ENCODE measurements around the gene PLA2R1. TPM values are rescaled to one million over a fixed set of nuclear protein-coding genes. Genes with fewer than 3 reads are reported as not detected.

PLA2R1 gene
- polyA plus RNA-seq, 1 of the 3 experiments (the other 2 are of a cell fraction) = not detected

- no peaks in the 10 kb centered on the region for H4K20me1 ChIP-seq (ENCODE audit: insufficient read depth)
- H3K9me2 ChIP-seq = no peaks in the 10 kb centered on the region
- H3K4me1 ChIP-seq (ENCODE audit: control insufficient read depth in 1 of 2, insufficient read depth in 2 of 2, low read depth in 1 of 2, low read length in 1 of 2) = no peaks in the 10 kb centered on the region
- no peak for DNase-seq
- TF ChIP-seq USF1 (IDR thresholded peaks at IDR 0.05; ENCODE audit: borderline replicate concordance, low read depth) (no peak), GABPA (IDR thresholded peaks at IDR 0.05; ENCODE audit: low read depth) (no peak), NRF1 (IDR thresholded peaks at IDR 0.05; ENCODE audit: low read depth, low read length) (no peak), JUND (IDR thresholded peaks at IDR 0.05) (no peak), TEAD4 (IDR thresholded peaks at IDR 0.05; ENCODE audit: borderline replicate concordance, insufficient read depth) (no peak), FOSL2 (IDR thresholded peaks at IDR 0.05; ENCODE audit: borderline replicate concordance, low read depth) (no peak), FOXJ3 (CRISPR knock-in tag; IDR thresholded peaks at IDR 0.05) (no peak), CHD2 (IDR thresholded peaks at IDR 0.05; ENCODE audit: low read length, partially characterized antibody) (no peak), REST (IDR thresholded peaks at IDR 0.05; ENCODE audit: low read depth, low read length) (no peak), CTCF (IDR thresholded peaks at IDR 0.05) (no peak), RAD21 (IDR thresholded peaks at IDR 0.05; ENCODE audit: low read length) (no peak), RCOR1 (IDR thresholded peaks at IDR 0.05; ENCODE audit: low read length) (no peak), YY1 (IDR thresholded peaks at IDR 0.05; ENCODE audit: low read depth) (no peak), MAX (IDR thresholded peaks at IDR 0.05; ENCODE audit: low read depth) (no peak), RFX5 (IDR thresholded peaks at IDR 0.05; ENCODE audit: low read length) (no peak)
- ChIA-PET CTCF (no interaction called here), POLR2A (no interaction called here)
- H3K79me2 ChIP-seq (ENCODE audit: insufficient read depth) = no peaks in the 10 kb centered on the region
- H3K36me3 ChIP-seq (replicated peaks in 1 of 2; ENCODE audit: control insufficient read depth in 1 of 2, insufficient read depth in 2 of 2, low read length in 1 of 2) = no peaks in the 10 kb centered on the region
- H3K9me3 ChIP-seq = no peaks in the 10 kb centered on the region
- H3K4me3 ChIP-seq (ENCODE audit: low read depth in 2 of 2, low read length in 1 of 2) = no peak overlapping the region
- no peak overlapping the region for H2AFZ ChIP-seq (ENCODE audit: low read depth)
- H3K9ac ChIP-seq = no peak overlapping the region
- H3F3A ChIP-seq (replicated peaks; ENCODE audit: insufficient read depth) = no peaks in the 10 kb centered on the region
- H3K27ac ChIP-seq (ENCODE audit: low read depth in 2 of 2, low read length in 1 of 2) = no peak overlapping the region
- H3K4me2 ChIP-seq = no peak overlapping the region
- WGBS (ENCODE audit: low lambda C conversion rate) = 71% methylated on average over 2 of the region's 2 CpGs
- H3K27me3 ChIP-seq (ENCODE audit: insufficient read depth) = peaks cover 7% of the 10 kb centered on the region; the same call in 1 of the 2 replicates
Observed at GRCh38 chr2:160053946-160054345, 8.5 kb downstream of the PLA2R1 start.

Measured in SK-N-SH (cell line).